HCT116 (cell line): ENCODE data around the gene ATRN. TPM values are rescaled to one million over a fixed set of nuclear protein-coding genes. Genes with fewer than 3 reads are reported as not detected.

Source experiments
- ATAC-seq: fragments of 200-7000 bp; cut with Tn5 transposase; 2 replicates; pipeline ENCODE4 v1.9.1; 2020; ENCODE audit warnings: mild to moderate bottlenecking, moderate library complexity
- BruUV-seq: library from RNA; stranded (reverse); fragments of 400-500 nt; replicated peaks from 2 replicates; lab custom pipeline; 2021; lab: Mats Ljungman, UMichigan
- CTCF ChIA-PET: fragments of 300-600 bp; sonication (Branson Sonifier 250); formaldehyde crosslinking; loops from one replicate; lab custom pipeline; 2021; ENCODE audit warnings: antibody characterized with exemption; lab: Charles Lee
- POLR2A ChIA-PET: fragments of 300-600, 350-600 bp; sonication (Branson Sonifier 250); formaldehyde crosslinking; loops from one replicate; lab custom pipeline; 2021; ENCODE audit warnings: antibody characterized with exemption; lab: Charles Lee
- RAD21 ChIA-PET, 2 experiments: fragments of 300-600 bp; sonication (Branson Sonifier 250); formaldehyde crosslinking; loops; one replicate each; lab custom pipeline; 2023; ENCODE audit warnings: low total read pairs in 2 of 2; ENCODE audit not compliant: uncharacterized antibody in 2 of 2, unreplicated experiment in 2 of 2, low non-redundant PET in 1 of 2; lab: Charles Lee
- DNase-seq: peaks from one replicate; pipeline ENCODE4 v3.0.0-alpha.2; 2010; ENCODE audit warnings: low read depth, low spot score
- H2AFZ ChIP-seq: fragments of 200-600 bp; shearing (Covaris generic), sonication (generic); 2 replicates; pipeline ENCODE4 v1.6.1; 2017; ENCODE audit warnings: low read depth, mixed run types, mixed read lengths, antibody characterized with exemption, low read length; ENCODE audit not compliant: poor library complexity, severe bottlenecking
- H3K27ac ChIP-seq: 2 replicates; pipeline ENCODE4 v1.5.1; 2012; ENCODE audit warnings: low read depth, low read length
- H3K27me3 ChIP-seq: fragments of 200-600 bp; sonication (generic); 2 replicates; pipeline ENCODE4 v1.6.1; 2016; ENCODE audit warnings: mixed run types, low read length, mixed read lengths; ENCODE audit not compliant: insufficient read depth
- H3K36me3 ChIP-seq, 2 experiments: fragments of 200-500 bp in 1 of 2; fragments of 200-600 bp in 1 of 2; sonication (Bioruptor generic) in 1 of 2; sonication (generic) in 1 of 2; 2 replicates each; pipeline versions ENCODE4 v1.5.1 to v1.6.1; 2014 to 2016; ENCODE audit warnings: low read length in 2 of 2, inconsistent platforms in 1 of 2, mixed read lengths in 1 of 2, mixed run types in 1 of 2; ENCODE audit not compliant: insufficient read depth in 2 of 2, control insufficient read depth in 1 of 2
- H3K4me1 ChIP-seq, 2 experiments: fragments of 200-600 bp in 1 of 2; sonication (generic) in 1 of 2; 2 replicates each; pipeline versions ENCODE4 v1.5.1 to v1.6.1; 2012 to 2017; ENCODE audit warnings: low read length in 2 of 2, inconsistent platforms in 1 of 2, mild to moderate bottlenecking in 1 of 2, mixed read lengths in 1 of 2, mixed run types in 1 of 2, moderate library complexity in 1 of 2; ENCODE audit not compliant: insufficient read depth in 2 of 2, control insufficient read depth in 1 of 2
- H3K4me2 ChIP-seq: fragments of 200-600 bp; sonication (generic); 2 replicates; pipeline ENCODE4 v1.6.1; 2017; ENCODE audit warnings: mixed run types, low read length, mixed read lengths
- H3K4me3 ChIP-seq, 2 experiments: fragments of 200-600 bp in 1 of 2; sonication (generic) in 1 of 2; replicated peaks in 1 of 2; 2 replicates each; pipeline ENCODE4 v1.5.1; 2011 to 2016; ENCODE audit warnings: low read length in 2 of 2, control low read depth in 1 of 2, low read depth in 1 of 2, mild to moderate bottlenecking in 1 of 2, mixed read lengths in 1 of 2, mixed run types in 1 of 2
- H3K79me2 ChIP-seq: fragments of 200-600 bp; sonication (generic); 2 replicates; pipeline ENCODE4 v1.6.1; 2017; ENCODE audit warnings: mild to moderate bottlenecking, mixed run types, low read length, moderate library complexity, mixed read lengths; ENCODE audit not compliant: insufficient read depth
- H3K9ac ChIP-seq: fragments of 200-600 bp; sonication (generic); 2 replicates; pipeline ENCODE4 v1.6.1; 2016; ENCODE audit warnings: low read length, mixed read lengths
- H3K9me2 ChIP-seq: fragments of 200-600 bp; sonication (generic), shearing (Covaris generic); 2 replicates; pipeline ENCODE4 v1.6.1; 2017; ENCODE audit warnings: mixed run types, mild to moderate bottlenecking, moderate library complexity; ENCODE audit not compliant: insufficient read depth
- H3K9me3 ChIP-seq, 2 experiments: fragments of 200-500 bp in 1 of 2; fragments of 200-600 bp in 1 of 2; sonication (Bioruptor generic) in 1 of 2; sonication (generic) in 1 of 2; 2 replicates each; pipeline ENCODE4 v1.6.1; 2014 to 2017; ENCODE audit warnings: low read length in 2 of 2, mixed read lengths in 2 of 2, inconsistent platforms in 1 of 2, low read depth in 1 of 2, mild to moderate bottlenecking in 1 of 2, mixed run types in 1 of 2, moderate library complexity in 1 of 2; ENCODE audit not compliant: control insufficient read depth in 1 of 2, insufficient read depth in 1 of 2
- H4K20me1 ChIP-seq: fragments of 200-600 bp; sonication (generic), shearing (Covaris generic); 2 replicates; pipeline ENCODE4 v1.6.1; 2017; ENCODE audit warnings: mixed run types, mild to moderate bottlenecking, moderate library complexity; ENCODE audit not compliant: insufficient read depth
- CBX3 ChIP-seq: IDR thresholded peaks from 2 replicates; pipeline ENCODE4 v1.6.1; 2012; ENCODE audit warnings: low read depth
- EZH2 ChIP-seq: fragments of 200-600 bp; sonication (generic); IDR thresholded peaks from 2 replicates; pipeline ENCODE4 v1.6.1; 2017; ENCODE audit warnings: antibody characterized with exemption, mixed run types
- EZH2phosphoT487 ChIP-seq: fragments of 200-600 bp; IDR thresholded peaks from 2 replicates; pipeline ENCODE4 v1.6.1; 2018; ENCODE audit warnings: antibody characterized with exemption, borderline replicate concordance
- FOSL1 ChIP-seq: IDR thresholded peaks from 2 replicates; pipeline ENCODE4 v1.6.1; 2012; ENCODE audit warnings: low read depth
- RAD21 ChIP-seq: IDR thresholded peaks from 2 replicates; pipeline ENCODE4 v1.6.1; 2012; ENCODE audit warnings: low read depth, mild to moderate bottlenecking
- SP1 ChIP-seq: IDR thresholded peaks from 2 replicates; pipeline ENCODE4 v1.6.1; 2012; ENCODE audit warnings: low read depth
- SRF ChIP-seq: IDR thresholded peaks from 2 replicates; pipeline ENCODE4 v1.6.1; 2012; ENCODE audit warnings: low read depth
- TCF7L2 ChIP-seq: IDR thresholded peaks from 2 replicates; pipeline ENCODE4 v1.7.0; 2011; ENCODE audit warnings: borderline replicate concordance, inconsistent platforms; ENCODE audit not compliant: insufficient read depth, insufficient read length; ENCODE audit errors: extremely low read depth
- intact Hi-C: fragments of 100-400 bp; cut with micrococcal nuclease; formaldehyde crosslinking; loops from 2 replicates; pipeline ENCODE4 v1.10.0; 2022
- total RNA-seq: library from RNA; stranded (reverse); gene quantifications from one replicate; pipeline ENCODE4 v1.2.1, GENCODE V29; 2021; ENCODE audit not compliant: unreplicated experiment
- TF ChIP-seq, protein P1 (sequence below): IDR thresholded peaks from 2 replicates; pipeline ENCODE4 v1.6.1; 2012
- TF ChIP-seq, protein P2 (sequence below): IDR thresholded peaks from 2 replicates; pipeline ENCODE4 v1.6.1; 2012; ENCODE audit warnings: low read depth
- TF ChIP-seq, protein P3 (sequence below), 3 experiments: fragments of 200-600 bp in 1 of 3; sonication (generic) in 1 of 3; IDR thresholded peaks in 2 of 3; conservative IDR thresholded peaks in 1 of 3; 2 replicates each; pipeline ENCODE4 v1.5.1; 2012 to 2017; ENCODE audit warnings: low read depth in 2 of 3, low read length in 2 of 3, antibody characterized with exemption in 1 of 3, borderline replicate concordance in 1 of 3, control low read depth in 1 of 3, mild to moderate bottlenecking in 1 of 3, mixed read lengths in 1 of 3, mixed run types in 1 of 3, moderate library complexity in 1 of 3; ENCODE audit not compliant: insufficient read depth in 1 of 3

ATRN gene
- total RNA-seq, 1 experiment from 2014 or later = 24.4 TPM

DNA sequence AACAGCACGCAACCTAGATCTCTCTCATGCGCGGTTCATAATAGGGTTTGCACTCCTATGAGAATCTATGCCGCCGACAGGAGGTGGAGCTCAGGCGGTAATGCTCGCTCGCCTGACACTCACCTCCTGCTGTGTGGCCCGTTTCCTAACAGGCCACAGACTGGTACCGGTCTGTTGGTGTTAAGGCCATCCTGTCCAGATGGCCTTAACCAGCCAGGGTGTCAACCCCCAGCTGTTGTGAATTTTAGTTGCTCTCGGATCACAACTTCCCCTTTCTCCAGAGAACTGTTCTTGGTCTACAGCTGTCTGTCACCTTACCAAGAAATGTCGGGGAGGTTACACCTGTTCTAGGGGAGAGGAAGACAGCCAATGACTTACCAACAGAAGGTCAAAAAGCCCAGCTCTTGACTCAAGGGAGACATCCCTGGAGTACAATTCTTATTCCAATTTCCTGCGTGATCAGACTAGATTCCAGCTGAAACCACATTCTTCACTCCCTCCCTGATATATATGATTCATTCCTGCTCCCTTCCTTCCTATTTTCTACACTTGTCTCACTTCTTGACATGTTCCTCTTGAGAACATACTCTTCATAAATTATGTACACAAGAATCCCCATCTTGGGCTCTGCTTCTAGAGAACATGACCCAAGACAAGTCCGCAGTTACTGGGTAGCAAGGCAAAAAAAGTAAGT lies 40.3 kb upstream of the ATRN start:
- no peak overlapping the region for H2AFZ ChIP-seq
- RAD21 ChIA-PET = no interaction called here
- CTCF ChIA-PET = no interaction called here
- no peak overlapping the region for H3K9ac ChIP-seq
- BruUV-seq = no TSS peak
- DNase-seq = no peak
- H3K9me2 ChIP-seq = no peaks in the 10 kb centered on the region
- H3K9me3 ChIP-seq = no peaks in the 10 kb centered on the region
- no peaks in the 10 kb centered on the region for H3K4me1 ChIP-seq
- no peak for ATAC-seq
- no peak overlapping the region for H3K27ac ChIP-seq
- H3K27me3 ChIP-seq = no peaks in the 10 kb centered on the region
- POLR2A ChIA-PET = no interaction called here
- no peak overlapping the region for H3K4me3 ChIP-seq
- H4K20me1 ChIP-seq = no peaks in the 10 kb centered on the region
- no peaks in the 10 kb centered on the region for H3K36me3 ChIP-seq
- TF ChIP-seq, protein P1, sequence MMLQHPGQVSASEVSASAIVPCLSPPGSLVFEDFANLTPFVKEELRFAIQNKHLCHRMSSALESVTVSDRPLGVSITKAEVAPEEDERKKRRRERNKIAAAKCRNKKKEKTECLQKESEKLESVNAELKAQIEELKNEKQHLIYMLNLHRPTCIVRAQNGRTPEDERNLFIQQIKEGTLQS = no peak
- TF ChIP-seq RAD21 (no peak), FOSL1 (no peak)
- H3K79me2 ChIP-seq = no peaks in the 10 kb centered on the region
- intact Hi-C loops = no loop called here
- H3K4me2 ChIP-seq = no peak overlapping the region

DNA sequence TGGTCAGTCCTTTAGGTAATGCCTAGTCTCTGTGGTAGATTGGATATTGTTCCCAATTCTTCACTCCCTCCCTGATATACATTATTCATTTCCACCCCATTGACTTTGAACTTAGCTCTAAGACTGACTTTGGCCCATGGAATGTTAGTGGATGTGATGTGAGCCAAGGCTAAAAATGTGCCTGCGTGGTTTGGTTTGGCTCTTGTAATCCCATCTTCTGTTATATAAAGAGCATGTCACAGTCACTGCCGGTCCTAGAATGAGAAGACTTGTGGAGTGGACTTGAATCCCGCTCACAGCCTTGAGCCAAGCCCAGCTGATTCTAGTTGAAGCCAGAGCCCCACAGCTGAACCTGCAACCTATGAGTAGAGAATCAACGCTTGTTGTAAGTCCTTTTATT lies 39.7 kb upstream of the ATRN start:
- Histone ChIP-seq H2AFZ (no peak overlapping the region), H3K4me1 (no peaks in the 10 kb centered on the region), H3K9me3 (no peaks in the 10 kb centered on the region), H3K9me2 (no peaks in the 10 kb centered on the region), H3K9ac (no peak overlapping the region), H3K79me2 (no peaks in the 10 kb centered on the region), H3K4me2 (no peak overlapping the region), H4K20me1 (no peaks in the 10 kb centered on the region), H3K36me3 (no peaks in the 10 kb centered on the region), H3K4me3 (no peak overlapping the region), H3K27me3 (no peaks in the 10 kb centered on the region), H3K27ac (no peak overlapping the region)
- intact Hi-C loops = no loop called here
- RAD21 ChIA-PET = no interaction called here
- POLR2A ChIA-PET = no interaction called here
- DNase-seq = no peak
- no peak for ATAC-seq
- CTCF ChIA-PET = no interaction called here
- TF ChIP-seq SP1 = no peak
- TF ChIP-seq, protein P2, sequence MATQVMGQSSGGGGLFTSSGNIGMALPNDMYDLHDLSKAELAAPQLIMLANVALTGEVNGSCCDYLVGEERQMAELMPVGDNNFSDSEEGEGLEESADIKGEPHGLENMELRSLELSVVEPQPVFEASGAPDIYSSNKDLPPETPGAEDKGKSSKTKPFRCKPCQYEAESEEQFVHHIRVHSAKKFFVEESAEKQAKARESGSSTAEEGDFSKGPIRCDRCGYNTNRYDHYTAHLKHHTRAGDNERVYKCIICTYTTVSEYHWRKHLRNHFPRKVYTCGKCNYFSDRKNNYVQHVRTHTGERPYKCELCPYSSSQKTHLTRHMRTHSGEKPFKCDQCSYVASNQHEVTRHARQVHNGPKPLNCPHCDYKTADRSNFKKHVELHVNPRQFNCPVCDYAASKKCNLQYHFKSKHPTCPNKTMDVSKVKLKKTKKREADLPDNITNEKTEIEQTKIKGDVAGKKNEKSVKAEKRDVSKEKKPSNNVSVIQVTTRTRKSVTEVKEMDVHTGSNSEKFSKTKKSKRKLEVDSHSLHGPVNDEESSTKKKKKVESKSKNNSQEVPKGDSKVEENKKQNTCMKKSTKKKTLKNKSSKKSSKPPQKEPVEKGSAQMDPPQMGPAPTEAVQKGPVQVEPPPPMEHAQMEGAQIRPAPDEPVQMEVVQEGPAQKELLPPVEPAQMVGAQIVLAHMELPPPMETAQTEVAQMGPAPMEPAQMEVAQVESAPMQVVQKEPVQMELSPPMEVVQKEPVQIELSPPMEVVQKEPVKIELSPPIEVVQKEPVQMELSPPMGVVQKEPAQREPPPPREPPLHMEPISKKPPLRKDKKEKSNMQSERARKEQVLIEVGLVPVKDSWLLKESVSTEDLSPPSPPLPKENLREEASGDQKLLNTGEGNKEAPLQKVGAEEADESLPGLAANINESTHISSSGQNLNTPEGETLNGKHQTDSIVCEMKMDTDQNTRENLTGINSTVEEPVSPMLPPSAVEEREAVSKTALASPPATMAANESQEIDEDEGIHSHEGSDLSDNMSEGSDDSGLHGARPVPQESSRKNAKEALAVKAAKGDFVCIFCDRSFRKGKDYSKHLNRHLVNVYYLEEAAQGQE = no peak
- no peak for TF ChIP-seq TCF7L2
- TF ChIP-seq, protein P1 = no peak
- TF ChIP-seq, protein P3, sequence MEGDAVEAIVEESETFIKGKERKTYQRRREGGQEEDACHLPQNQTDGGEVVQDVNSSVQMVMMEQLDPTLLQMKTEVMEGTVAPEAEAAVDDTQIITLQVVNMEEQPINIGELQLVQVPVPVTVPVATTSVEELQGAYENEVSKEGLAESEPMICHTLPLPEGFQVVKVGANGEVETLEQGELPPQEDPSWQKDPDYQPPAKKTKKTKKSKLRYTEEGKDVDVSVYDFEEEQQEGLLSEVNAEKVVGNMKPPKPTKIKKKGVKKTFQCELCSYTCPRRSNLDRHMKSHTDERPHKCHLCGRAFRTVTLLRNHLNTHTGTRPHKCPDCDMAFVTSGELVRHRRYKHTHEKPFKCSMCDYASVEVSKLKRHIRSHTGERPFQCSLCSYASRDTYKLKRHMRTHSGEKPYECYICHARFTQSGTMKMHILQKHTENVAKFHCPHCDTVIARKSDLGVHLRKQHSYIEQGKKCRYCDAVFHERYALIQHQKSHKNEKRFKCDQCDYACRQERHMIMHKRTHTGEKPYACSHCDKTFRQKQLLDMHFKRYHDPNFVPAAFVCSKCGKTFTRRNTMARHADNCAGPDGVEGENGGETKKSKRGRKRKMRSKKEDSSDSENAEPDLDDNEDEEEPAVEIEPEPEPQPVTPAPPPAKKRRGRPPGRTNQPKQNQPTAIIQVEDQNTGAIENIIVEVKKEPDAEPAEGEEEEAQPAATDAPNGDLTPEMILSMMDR (IDR thresholded peaks at IDR 0.05 in 2 of 3, conservative IDR thresholded peaks at IDR 0.05 in 1 of 3; ENCODE audit: borderline replicate concordance in 1 of 3, insufficient read depth in 1 of 3, low read depth in 2 of 3, low read length in 2 of 3) = no peak
- no peak for TF ChIP-seq SRF
- no peak for TF ChIP-seq EZH2phosphoT487
- TF ChIP-seq FOSL1 = no peak
- TF ChIP-seq EZH2 = no peak
- TF ChIP-seq CBX3 = no peak
- no TSS peak for BruUV-seq
